SH-SY5Y (cell line): ENCODE measurements around the gene SRMS.

Experiments used
- GATA2 ChIP-seq: IDR thresholded peaks from 2 replicates; pipeline ENCODE4 v1.6.1; 2011; ENCODE audit warnings: mild to moderate bottlenecking, low read depth, low read length
- GATA3 ChIP-seq: IDR thresholded peaks from 2 replicates; pipeline ENCODE4 v1.6.1; 2011; ENCODE audit warnings: low read depth, mild to moderate bottlenecking, low read length, moderate library complexity

GRCh38 chr20:63522091-63522868 lies 25.3 kb downstream of the SRMS start:
- TF ChIP-seq GATA2 (no peak), GATA3 (no peak)
